ENCODE data around the gene AHDC1. TPM values are rescaled to one million over a fixed set of nuclear protein-coding genes. Genes with fewer than 3 reads are reported as not detected.

Gene AHDC1
- total RNA-seq, 4 donors from 2014 or later = 37.7 to 63.0 (median 52.5) TPM

- H3K4me3 ChIP-seq (ENCODE audit: low read depth, poor library complexity, severe bottlenecking) = no peak overlapping the region
- WGBS, 2 donors = 80 to 82% methylated on average over 14 of the region's 14 CpGs
- DNase-seq (ENCODE audit: low spot score in 2 of 2) = no peak
- TF ChIP-seq POLR2A (IDR thresholded peaks at IDR 0.05) (no peak), CTCF (IDR thresholded peaks at IDR 0.05) (no peak)
- intact Hi-C loops (cut with DNase I; ENCODE audit: low total_unique reads) = no loop called here
These were observed 14.6 kb upstream of the AHDC1 start for GRCh38 chr1:27618341-27619082.

- WGBS, 2 donors = 87 to 94% methylated on average over 2 of the region's 2 CpGs
- H3K4me3 ChIP-seq (ENCODE audit: low read depth, poor library complexity, severe bottlenecking) = no peak overlapping the region
- DNase-seq (ENCODE audit: low spot score in 2 of 2) = no peak
- TF ChIP-seq CTCF (IDR thresholded peaks at IDR 0.05) = no peak
- no peak for TF ChIP-seq POLR2A (IDR thresholded peaks at IDR 0.05)
- intact Hi-C loops (cut with DNase I; ENCODE audit: low total_unique reads) = no loop called here
These were observed 13.5 kb upstream of the AHDC1 start for GRCh38 chr1:27617420-27617819.

GRCh38 chr1:27616441-27616840, 12.5 kb upstream of the AHDC1 start:
- no peak for DNase-seq (ENCODE audit: low spot score in 2 of 2)
- no peak for TF ChIP-seq CTCF (IDR thresholded peaks at IDR 0.05)
- WGBS, 2 donors = 91 to 95% methylated on average over 2 of the region's 2 CpGs
- intact Hi-C loops (cut with DNase I; ENCODE audit: low total_unique reads) = no loop called here
- H3K4me3 ChIP-seq (ENCODE audit: low read depth, poor library complexity, severe bottlenecking) = no peak overlapping the region

- intact Hi-C loops (cut with DNase I; ENCODE audit: low total_unique reads) = no loop called here
- DNase-seq (ENCODE audit: low spot score in 2 of 2) = no peak
- H3K4me3 ChIP-seq (ENCODE audit: low read depth, poor library complexity, severe bottlenecking) = no peak overlapping the region
- TF ChIP-seq CTCF (IDR thresholded peaks at IDR 0.05) (no peak), POLR2A (IDR thresholded peaks at IDR 0.05) (no peak)
- 87% methylated on average over 41 of the region's 41 CpGs for WGBS, 2 donors
These were observed 11.6 kb upstream of the AHDC1 start for GRCh38 chr1:27615346-27616192.

GRCh38 chr1:27614625-27615344, 10.8 kb upstream of the AHDC1 start:
- no peak for DNase-seq (ENCODE audit: low spot score in 2 of 2)
- intact Hi-C loops (cut with DNase I; ENCODE audit: low total_unique reads) = no loop called here
- WGBS, 2 donors = 37 to 38% methylated on average over 26 of the region's 26 CpGs
- no peak overlapping the region for H3K4me3 ChIP-seq (ENCODE audit: low read depth, poor library complexity, severe bottlenecking)
- TF ChIP-seq POLR2A (IDR thresholded peaks at IDR 0.05) = no peak
